Activated CD4-positive, alpha-beta T cell treated with anti-CD3 and anti-CD28 coated beads for 36 hours (primary cell): ENCODE measurements around the gene NFIA. TPM values are rescaled to one million over a fixed set of nuclear protein-coding genes. Genes with fewer than 3 reads are reported as not detected.
"Not testable (repeated sequence)": the region's sequence is repeated elsewhere in the genome, so short reads cannot be mapped to it uniquely, and the experiment has no call there.

Experiments
- ATAC-seq: fragments of 200-7000 bp; cut with Tn5 transposase; one replicate; pipeline ENCODE4 v1.10.0; 2021; ENCODE audit warnings: mild to moderate bottlenecking, moderate library complexity
- CTCF ChIA-PET: fragments of 350-600 bp; sonication (Branson Sonifier 250); formaldehyde crosslinking; loops from one replicate; lab custom pipeline; 2021; ENCODE audit warnings: antibody characterized with exemption; lab: Charles Lee
- POLR2A ChIA-PET: fragments of 350-600 bp; sonication (Branson Sonifier 250); formaldehyde crosslinking; loops from one replicate; lab custom pipeline; 2021; ENCODE audit warnings: antibody characterized with exemption, inconsistent platforms; lab: Charles Lee
- DNase-seq: peaks from one replicate; pipeline ENCODE4 v3.0.0-alpha.2; 2020
- H3K27ac Mint-ChIP-seq: one replicate; pipeline ENCODE4 v1.8.0; 2021; ENCODE audit warnings: mixed read lengths
- H3K27me3 Mint-ChIP-seq: one replicate; pipeline ENCODE4 v1.8.0; 2021; ENCODE audit warnings: mixed read lengths
- H3K36me3 Mint-ChIP-seq: one replicate; pipeline ENCODE4 v1.8.0; 2021; ENCODE audit warnings: low read depth, mixed read lengths
- H3K4me1 Mint-ChIP-seq: one replicate; pipeline ENCODE4 v1.8.0; 2021; ENCODE audit warnings: mixed read lengths
- H3K4me3 Mint-ChIP-seq: one replicate; pipeline ENCODE4 v1.8.0; 2021; ENCODE audit warnings: mild to moderate bottlenecking, moderate library complexity, mixed read lengths
- H3K9me3 Mint-ChIP-seq: one replicate; pipeline ENCODE4 v1.8.0; 2021; ENCODE audit warnings: low read depth, mixed read lengths
- intact Hi-C, 2 experiments: fragments of 100-400 bp; cut with DNase I in 1 of 2; cut with micrococcal nuclease in 1 of 2; formaldehyde crosslinking; loops; one replicate each; pipeline versions ENCODE4 v1.14.2 to v1.15.1; 2022 to 2024; cut with DNase I, micrococcal nuclease
- total RNA-seq, 2 experiments: library from RNA; stranded (reverse); gene quantifications; one replicate each; pipeline ENCODE4 v1.2.3, GENCODE V29; 2021

NFIA gene
- total RNA-seq, 2 experiments from 2014 or later: 3.0 to 3.2 TPM

DNA sequence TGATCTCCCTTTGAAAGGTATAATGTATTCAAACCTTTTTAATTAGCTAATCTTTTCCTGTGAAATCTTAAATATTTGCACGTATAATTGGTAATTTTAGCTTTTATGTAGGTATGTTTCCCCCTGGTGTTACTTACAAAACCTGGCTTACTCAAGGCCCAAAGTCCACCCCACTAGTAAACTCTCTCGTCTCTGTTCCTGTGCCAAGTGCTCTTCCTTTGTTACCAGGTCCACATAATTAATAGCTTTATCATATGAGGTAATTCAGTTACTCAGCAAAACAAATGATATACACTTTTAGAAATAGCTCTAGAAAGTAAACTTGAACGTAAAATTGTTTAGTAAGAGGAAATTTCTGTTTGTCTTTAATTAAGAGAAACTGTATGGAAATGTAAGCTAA is 36.7 kb downstream of the NFIA start:
- Mint-ChIP-seq H3K36me3 (no peaks in the 10 kb centered on the region), H3K4me1 (peaks cover 3% of the 10 kb centered on the region), H3K27me3 (peaks cover 4% of the 10 kb centered on the region), H3K27ac (no peak overlapping the region), H3K4me3 (no peak overlapping the region), H3K9me3 (no peaks in the 10 kb centered on the region)
- POLR2A ChIA-PET: no interaction called here
- no peak for ATAC-seq
- DNase-seq: no peak
- CTCF ChIA-PET: no interaction called here
- intact Hi-C loops: no loop called here

DNA sequence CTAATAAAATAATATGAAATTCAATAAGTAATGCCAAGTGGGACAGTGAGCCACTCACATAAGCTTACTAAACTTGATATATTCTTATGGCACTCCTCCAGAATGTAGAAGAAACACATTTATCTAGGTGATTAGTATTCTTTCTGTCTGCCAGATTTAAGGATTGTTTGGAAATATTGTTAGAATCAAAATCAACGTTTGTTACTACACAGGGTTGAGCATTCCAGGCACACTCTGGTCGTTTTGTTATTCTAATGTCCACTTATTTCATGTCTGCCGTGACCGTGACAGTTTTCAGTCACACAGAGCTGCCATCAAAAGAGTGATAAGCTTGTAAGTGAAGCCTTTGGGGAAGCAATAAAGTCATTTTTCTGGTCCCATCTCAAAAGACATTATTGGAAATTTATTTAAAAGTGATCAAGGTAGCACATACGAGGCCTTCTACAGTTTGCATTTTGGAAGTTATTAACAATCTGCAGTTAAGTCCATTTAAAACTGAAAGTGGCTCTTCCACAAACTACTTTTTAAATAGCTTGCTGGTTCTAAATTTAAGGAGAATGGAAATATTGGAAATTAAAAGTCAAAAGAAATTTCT is 38.0 kb downstream of the NFIA start:
- peaks cover 5% of the 10 kb centered on the region for H3K4me1 Mint-ChIP-seq
- H3K9me3 Mint-ChIP-seq: no peaks in the 10 kb centered on the region
- DNase-seq (no peak), ATAC-seq (no peak)
- intact Hi-C loops: no loop called here
- ChIA-PET CTCF (interaction anchor here (0.6 kb wide), 1 partner anchor 20 kb away, joined by 3 read pairs; no protein-coding TSS in a partner anchor), POLR2A (no interaction called here)
- H3K36me3 Mint-ChIP-seq: no peaks in the 10 kb centered on the region
- no peak overlapping the region for H3K27ac Mint-ChIP-seq
- peaks cover 4% of the 10 kb centered on the region for H3K27me3 Mint-ChIP-seq
- no peak overlapping the region for H3K4me3 Mint-ChIP-seq

DNA sequence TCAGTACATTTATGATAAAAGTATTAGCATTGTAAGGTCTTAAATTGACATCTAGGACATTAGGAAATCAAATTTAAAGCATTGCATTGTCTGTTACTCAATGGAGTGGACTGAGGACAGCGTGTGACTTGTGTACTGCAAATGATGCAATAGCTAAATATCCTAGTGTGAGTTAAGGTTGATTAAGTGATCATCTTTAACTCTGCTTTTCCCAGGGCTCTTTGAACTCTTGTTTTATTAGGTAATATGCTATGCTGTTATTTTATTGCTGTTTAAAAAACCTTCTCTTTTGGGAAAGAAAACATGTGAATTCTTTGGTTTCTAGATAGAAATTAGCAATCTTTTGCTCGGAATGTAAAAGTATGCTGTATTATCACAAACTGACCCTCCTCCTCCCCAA is 38.6 kb downstream of the NFIA start:
- intact Hi-C loops: no loop called here
- Mint-ChIP-seq H3K36me3 (no peaks in the 10 kb centered on the region), H3K27me3 (peaks cover 4% of the 10 kb centered on the region), H3K9me3 (no peaks in the 10 kb centered on the region), H3K4me1 (peaks cover 5% of the 10 kb centered on the region), H3K4me3 (no peak overlapping the region), H3K27ac (no peak overlapping the region)
- ATAC-seq (no peak), DNase-seq (no peak)
- CTCF ChIA-PET: interaction anchor here (0.6 kb wide), 1 partner anchor 19 kb away, joined by 3 read pairs; no protein-coding TSS in a partner anchor
- POLR2A ChIA-PET: no interaction called here

DNA sequence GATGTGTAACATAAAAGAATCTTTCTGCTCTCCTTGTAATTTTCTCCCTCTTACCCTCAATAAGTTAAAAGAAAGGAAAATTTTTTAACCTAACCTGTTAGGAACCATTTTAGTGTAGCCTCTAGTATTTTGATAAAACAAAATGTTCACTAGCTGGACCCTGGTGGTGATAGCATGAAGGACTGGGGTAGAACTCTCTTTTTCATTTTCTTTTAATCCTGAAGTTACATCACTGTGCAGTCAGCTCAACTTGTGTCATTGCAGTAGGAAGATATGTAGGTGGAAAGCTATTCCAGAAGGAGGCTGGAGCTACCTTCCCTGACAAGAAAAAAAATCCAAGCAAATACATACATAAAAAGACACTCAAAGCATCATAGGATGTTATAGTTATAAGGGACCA is 39.3 kb downstream of the NFIA start:
- H3K27ac Mint-ChIP-seq: no peak overlapping the region
- peaks cover 5% of the 10 kb centered on the region for H3K4me1 Mint-ChIP-seq
- no peaks in the 10 kb centered on the region for H3K9me3 Mint-ChIP-seq
- ATAC-seq (no peak), DNase-seq (no peak)
- no peaks in the 10 kb centered on the region for H3K36me3 Mint-ChIP-seq
- ChIA-PET POLR2A (no interaction called here), CTCF (no interaction called here)
- peaks cover 4% of the 10 kb centered on the region for H3K27me3 Mint-ChIP-seq
- intact Hi-C loops: no loop called here
- H3K4me3 Mint-ChIP-seq: no peak overlapping the region

DNA sequence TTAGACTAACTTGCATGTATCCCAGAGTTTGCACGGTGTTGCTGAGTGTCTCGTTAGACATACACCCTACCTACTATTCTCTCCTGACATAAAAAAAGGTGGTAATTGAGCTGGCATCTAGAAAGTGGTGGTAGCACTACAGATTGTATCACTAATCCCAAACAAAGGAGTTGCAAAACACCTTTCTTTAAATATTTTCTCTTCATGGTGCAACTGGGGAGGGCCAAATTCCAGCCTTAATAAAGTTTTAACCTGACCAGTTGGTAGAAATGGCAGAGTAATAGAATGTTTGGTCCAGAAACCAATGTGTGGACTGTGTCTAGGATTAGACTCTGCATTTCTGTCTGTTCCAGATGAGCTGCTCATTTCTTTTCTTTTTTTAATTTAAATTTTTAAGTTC is 40.0 kb downstream of the NFIA start:
- Mint-ChIP-seq H3K27ac (no peak overlapping the region), H3K27me3 (peaks cover 4% of the 10 kb centered on the region), H3K36me3 (no peaks in the 10 kb centered on the region), H3K4me1 (peaks cover 5% of the 10 kb centered on the region), H3K4me3 (no peak overlapping the region), H3K9me3 (no peaks in the 10 kb centered on the region)
- ATAC-seq (no peak), DNase-seq (no peak)
- POLR2A ChIA-PET: no interaction called here
- intact Hi-C loops: no loop called here
- CTCF ChIA-PET: no interaction called here

DNA sequence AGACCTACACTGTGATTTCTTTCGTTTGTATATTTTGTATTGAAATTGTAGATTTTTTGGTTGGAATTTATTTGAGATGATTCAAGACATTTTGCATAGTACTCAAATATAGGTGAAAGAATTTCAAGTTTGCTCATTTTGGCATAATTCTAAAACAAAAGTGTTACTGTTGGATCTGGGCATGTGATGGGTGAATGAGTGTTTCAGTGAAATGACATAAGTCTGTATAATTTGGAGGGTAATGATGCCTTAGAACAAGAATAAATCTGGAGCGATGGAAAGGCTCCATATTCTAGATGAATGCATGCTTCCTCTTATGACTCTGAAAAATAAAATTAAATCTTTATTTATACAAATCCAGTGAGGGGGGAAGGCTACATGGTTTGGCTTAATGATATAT is 41.0 kb downstream of the NFIA start:
- ChIA-PET CTCF (interaction anchor here (1.1 kb wide), 1 partner anchor 33 kb away, joined by 5 read pairs; no protein-coding TSS in a partner anchor), POLR2A (no interaction called here)
- H3K27me3 Mint-ChIP-seq: peaks cover 3% of the 10 kb centered on the region
- no peak overlapping the region for H3K27ac Mint-ChIP-seq
- no peak for DNase-seq
- intact Hi-C loops: no loop called here
- H3K4me3 Mint-ChIP-seq: no peak overlapping the region
- H3K4me1 Mint-ChIP-seq: peaks cover 5% of the 10 kb centered on the region
- no peak for ATAC-seq
- H3K36me3 Mint-ChIP-seq: no peaks in the 10 kb centered on the region
- H3K9me3 Mint-ChIP-seq: no peaks in the 10 kb centered on the region

DNA sequence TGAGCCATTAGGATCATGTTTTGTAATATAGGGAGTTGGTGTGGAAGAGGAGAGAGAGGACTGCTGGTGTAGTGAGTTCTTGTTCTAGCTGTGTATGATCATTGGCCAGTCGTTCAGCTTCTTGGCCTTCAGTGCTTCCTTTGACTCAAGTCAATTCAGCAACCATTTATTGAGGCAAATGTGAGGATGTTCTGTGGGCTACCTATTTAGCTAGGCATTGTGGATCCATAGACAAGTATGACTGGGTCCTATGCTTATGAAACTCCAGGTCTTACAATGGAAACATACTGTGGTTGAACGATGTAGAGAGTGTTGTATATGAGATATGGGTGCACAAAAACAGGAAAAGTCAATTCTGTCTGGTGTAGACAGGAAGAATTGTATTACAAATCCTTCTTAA is 41.7 kb downstream of the NFIA start:
- ATAC-seq (peak; percentile 70), DNase-seq (no peak)
- POLR2A ChIA-PET: interaction anchor here (0.7 kb wide), 1 partner anchor 105 kb away, joined by 4 read pairs; no protein-coding TSS in a partner anchor
- intact Hi-C loops: no loop called here
- Mint-ChIP-seq H3K36me3 (no peaks in the 10 kb centered on the region), H3K4me1 (peaks cover 5% of the 10 kb centered on the region), H3K4me3 (no peak overlapping the region), H3K27ac (no peak overlapping the region), H3K9me3 (no peaks in the 10 kb centered on the region), H3K27me3 (peaks cover 1% of the 10 kb centered on the region)
- CTCF ChIA-PET: interaction anchor here (1.1 kb wide), 2 partner anchors 33 to 464 kb away, joined by 4 to 5 read pairs; no protein-coding TSS in a partner anchor

DNA sequence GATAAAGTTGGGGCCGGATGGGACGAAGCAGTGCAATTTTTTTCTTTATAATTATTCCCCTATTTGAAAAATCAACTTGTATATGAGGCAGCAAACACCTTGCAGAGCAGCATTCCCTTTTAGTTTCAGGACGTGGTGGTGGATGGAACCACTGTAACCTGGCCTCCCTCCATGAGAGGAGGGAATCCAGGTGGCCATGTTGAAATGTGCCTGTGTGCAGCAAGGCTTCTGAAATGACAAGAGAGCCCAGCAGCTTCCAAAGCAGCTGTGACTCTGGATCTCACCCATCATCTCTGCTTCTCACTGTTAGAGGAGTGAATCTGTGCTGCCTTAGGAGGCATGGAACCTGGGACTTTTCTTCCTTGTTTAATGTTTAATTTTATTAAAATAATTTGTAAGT is 42.3 kb downstream of the NFIA start:
- ChIA-PET CTCF (interaction anchor here (1.1 kb wide), 2 partner anchors 32 to 464 kb away, joined by 4 to 5 read pairs; no protein-coding TSS in a partner anchor), POLR2A (interaction anchor here (0.6 to 0.7 kb wide), 2 partner anchors 66 to 104 kb away, joined by 4 read pairs; no protein-coding TSS in a partner anchor)
- Mint-ChIP-seq H3K36me3 (no peaks in the 10 kb centered on the region), H3K27me3 (peaks cover 1% of the 10 kb centered on the region), H3K9me3 (no peaks in the 10 kb centered on the region), H3K4me3 (no peak overlapping the region), H3K4me1 (peaks cover 5% of the 10 kb centered on the region), H3K27ac (no peak overlapping the region)
- no peak for ATAC-seq
- no peak for DNase-seq
- intact Hi-C loops: no loop called here

DNA sequence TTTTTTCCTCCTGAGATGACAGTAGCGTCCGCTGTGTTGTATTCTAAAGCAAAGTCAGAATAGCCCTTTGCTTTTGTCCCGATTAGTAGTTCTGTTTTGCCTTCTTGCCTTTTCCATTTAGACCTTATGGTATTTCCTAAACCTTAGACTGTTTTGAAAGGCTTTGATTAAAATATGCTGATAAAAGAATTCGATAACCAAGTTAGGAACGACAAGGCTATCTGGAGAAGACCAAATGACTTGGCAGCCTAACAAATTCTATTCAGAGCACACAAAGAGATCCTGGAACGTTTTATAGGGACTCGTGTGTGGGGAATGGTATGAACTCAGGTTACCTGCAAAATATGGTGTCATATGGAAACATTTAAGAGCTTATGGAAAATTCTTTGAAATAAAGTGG is 42.9 kb downstream of the NFIA start:
- intact Hi-C loops: no loop called here
- H3K9me3 Mint-ChIP-seq: no peaks in the 10 kb centered on the region
- H3K4me3 Mint-ChIP-seq: no peak overlapping the region
- peaks cover 5% of the 10 kb centered on the region for H3K4me1 Mint-ChIP-seq
- H3K27me3 Mint-ChIP-seq: no peaks in the 10 kb centered on the region
- ChIA-PET POLR2A (no interaction called here), CTCF (no interaction called here)
- no peak for DNase-seq
- ATAC-seq: no peak
- H3K27ac Mint-ChIP-seq: no peak overlapping the region
- H3K36me3 Mint-ChIP-seq: no peaks in the 10 kb centered on the region

DNA sequence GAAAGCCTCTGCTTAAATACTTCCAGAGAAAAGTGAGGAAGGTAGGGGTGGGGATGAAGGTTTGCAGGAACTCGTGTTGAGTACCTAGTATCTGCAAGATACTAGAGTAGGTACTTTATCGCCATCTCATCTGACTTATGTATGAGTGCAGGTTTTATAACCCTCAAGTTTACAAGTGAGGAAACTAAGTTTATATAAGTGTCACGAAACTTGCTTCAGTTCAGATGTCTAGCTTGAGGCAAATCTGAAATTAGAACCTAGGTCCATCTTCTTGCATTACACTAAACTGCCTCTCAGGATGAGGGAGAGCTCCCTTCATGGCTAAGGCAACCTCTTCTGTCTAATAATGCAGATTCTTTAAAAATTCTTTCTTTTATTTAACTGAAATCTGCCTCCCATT is 43.5 kb downstream of the NFIA start:
- Mint-ChIP-seq H3K9me3 (no peaks in the 10 kb centered on the region), H3K36me3 (no peaks in the 10 kb centered on the region), H3K4me1 (peaks cover 5% of the 10 kb centered on the region), H3K4me3 (no peak overlapping the region), H3K27ac (no peak overlapping the region), H3K27me3 (no peaks in the 10 kb centered on the region)
- CTCF ChIA-PET: no interaction called here
- ATAC-seq (no peak), DNase-seq (no peak)
- intact Hi-C loops: no loop called here
- POLR2A ChIA-PET: no interaction called here

DNA sequence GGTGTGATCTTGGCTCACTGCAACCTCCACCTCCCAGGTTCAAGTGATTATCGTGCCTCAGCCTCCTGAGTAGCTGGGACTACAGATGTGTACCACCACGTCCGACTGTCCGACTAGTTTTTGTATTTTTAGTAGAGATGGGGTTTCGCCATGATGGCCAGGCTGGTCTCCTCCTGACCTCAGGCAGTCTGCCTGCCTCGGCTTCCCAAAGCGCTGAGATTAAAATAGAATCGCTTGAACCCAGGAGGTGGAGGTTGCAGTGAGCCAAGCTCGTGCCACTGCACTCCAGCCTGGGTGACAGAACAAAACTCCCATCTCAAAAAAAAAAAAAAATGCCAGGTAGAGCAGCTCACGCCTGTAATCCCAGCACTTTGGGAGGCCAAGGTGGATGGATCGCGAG is 44.5 kb downstream of the NFIA start:
- H3K27ac Mint-ChIP-seq, ATAC-seq, H3K4me1 Mint-ChIP-seq, H3K9me3 Mint-ChIP-seq, POLR2A ChIA-PET, H3K36me3 Mint-ChIP-seq, DNase-seq, H3K27me3 Mint-ChIP-seq, intact Hi-C loops, H3K4me3 Mint-ChIP-seq: not testable (repeated sequence)
- CTCF ChIA-PET: interaction anchor here (1.5 kb wide), 1 partner anchor 12 kb away, joined by 3 read pairs; no protein-coding TSS in a partner anchor

DNA sequence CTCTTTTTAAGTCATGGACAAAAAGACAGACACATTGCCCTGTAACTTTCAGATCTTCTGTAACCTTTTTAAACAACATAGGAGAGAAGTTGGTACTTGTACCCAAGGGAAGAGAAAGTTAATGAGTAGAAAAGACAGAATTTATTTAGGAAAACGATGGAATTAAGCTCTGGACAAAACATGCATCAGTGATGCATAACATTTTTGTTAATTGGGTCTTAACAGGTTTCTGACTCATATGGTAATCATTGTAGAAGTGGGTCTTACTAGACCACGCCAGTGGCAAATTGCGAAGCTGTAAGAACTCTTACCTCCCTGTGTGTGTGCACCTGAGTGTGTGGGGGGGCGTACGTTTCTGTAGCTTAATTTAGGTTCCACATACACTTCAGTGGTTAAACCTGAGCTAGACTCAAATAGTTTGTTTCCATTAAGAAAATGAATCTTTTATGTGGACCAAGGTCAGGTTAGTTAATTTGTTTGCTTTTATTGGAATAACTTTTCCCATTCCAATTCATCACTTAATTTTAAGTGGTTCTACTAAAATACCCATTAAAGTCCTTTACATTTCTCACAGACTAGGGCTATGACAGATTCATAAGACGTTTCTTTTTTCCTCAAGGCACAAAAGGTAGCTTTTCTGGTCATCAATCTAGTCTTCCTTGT is 48.1 kb downstream of the NFIA start:
- CTCF ChIA-PET: interaction anchor here (1.2 kb wide), 1 partner anchor 80 kb away, joined by 3 read pairs; no protein-coding TSS in a partner anchor
- no peak for ATAC-seq
- intact Hi-C loops: no loop called here
- DNase-seq: no peak
- peaks cover 6% of the 10 kb centered on the region for H3K4me1 Mint-ChIP-seq
- H3K9me3 Mint-ChIP-seq: no peaks in the 10 kb centered on the region
- H3K4me3 Mint-ChIP-seq: no peak overlapping the region
- H3K27ac Mint-ChIP-seq: no peak overlapping the region
- no peaks in the 10 kb centered on the region for H3K36me3 Mint-ChIP-seq
- peaks cover 5% of the 10 kb centered on the region for H3K27me3 Mint-ChIP-seq
- POLR2A ChIA-PET: no interaction called here
